GM12878 (cell line): ENCODE results near the gene WBP2NL. TPM values are rescaled to one million over a fixed set of nuclear protein-coding genes. Genes with fewer than 3 reads are reported as not detected.

Source experiments
- ATF2 ChIP-seq: IDR thresholded peaks from 2 replicates; pipeline ENCODE4 v1.6.1; 2012; ENCODE audit warnings: low read length, inconsistent platforms
- BACH1 ChIP-seq: fragments of 450-650 bp; IDR thresholded peaks from 2 replicates; pipeline ENCODE4 v1.6.1; 2017; ENCODE audit warnings: mild to moderate bottlenecking, borderline replicate concordance
- BCL3 ChIP-seq: IDR thresholded peaks from 2 replicates; pipeline ENCODE4 v1.6.1; 2011; ENCODE audit warnings: borderline replicate concordance, low read depth, mild to moderate bottlenecking, moderate library complexity, low read length; ENCODE audit not compliant: insufficient read depth, poor library complexity, severe bottlenecking
- BRCA1 ChIP-seq: IDR thresholded peaks from 2 replicates; pipeline ENCODE4 v1.6.1; 2011; ENCODE audit warnings: low read depth, low read length, improper control_type of control experiment
- CBX5 ChIP-seq: sonication (generic); IDR thresholded peaks from 2 replicates; pipeline ENCODE4 v1.6.1; 2016; ENCODE audit warnings: low read depth, moderate library complexity, mild to moderate bottlenecking, inconsistent platforms
- CHD1 ChIP-seq: IDR thresholded peaks from 2 replicates; pipeline ENCODE4 v1.6.1; 2012; ENCODE audit warnings: low read depth, low read length, improper control_type of control experiment
- E2F8 ChIP-seq: fragments of 450-650 bp; IDR thresholded peaks from 2 replicates; pipeline ENCODE4 v1.6.1; 2018; ENCODE audit warnings: mild to moderate bottlenecking, low read depth, moderate library complexity; ENCODE audit not compliant: partially characterized antibody
- ETV6 ChIP-seq, 2 experiments: fragments of 450-650 bp in 1 of 2; IDR thresholded peaks in 1 of 2; conservative IDR thresholded peaks in 1 of 2; 2 replicates each; pipeline ENCODE4 v1.6.1; 2014; ENCODE audit warnings: antibody characterized with exemption in 1 of 2, borderline replicate concordance in 1 of 2, low read depth in 1 of 2, mild to moderate bottlenecking in 1 of 2, moderate library complexity in 1 of 2
- FOXM1 ChIP-seq: IDR thresholded peaks from 2 replicates; pipeline ENCODE4 v1.6.1; 2012; ENCODE audit warnings: low read depth, mild to moderate bottlenecking, inconsistent platforms, low read length, moderate library complexity
- GABPA ChIP-seq: IDR thresholded peaks from 2 replicates; pipeline ENCODE4 v1.6.1; 2014; ENCODE audit warnings: antibody characterized with exemption, low read depth, mild to moderate bottlenecking, inconsistent platforms
- JUND ChIP-seq: IDR thresholded peaks from 2 replicates; pipeline ENCODE4 v1.6.1; 2012; ENCODE audit warnings: low read depth, mild to moderate bottlenecking, low read length, improper control_type of control experiment, moderate library complexity
- MTA2 ChIP-seq: fragments of 450-650 bp; IDR thresholded peaks from 2 replicates; pipeline ENCODE4 v1.6.1; 2016; ENCODE audit warnings: low read depth, mild to moderate bottlenecking, moderate library complexity
- NBN ChIP-seq: fragments of 450-650 bp; IDR thresholded peaks from 2 replicates; pipeline ENCODE4 v1.6.1; 2016
- NFXL1 ChIP-seq: fragments of 450-650 bp; IDR thresholded peaks from 2 replicates; pipeline ENCODE4 v1.6.1; 2017; ENCODE audit warnings: antibody characterized with exemption, mild to moderate bottlenecking, borderline replicate concordance
- RCOR1 ChIP-seq: conservative IDR thresholded peaks from 2 replicates; pipeline ENCODE4 v1.6.1; 2012; ENCODE audit warnings: low read depth, low read length, improper control_type of control experiment
- RELB ChIP-seq: fragments of 450-650 bp; IDR thresholded peaks from 2 replicates; pipeline ENCODE4 v1.6.1; 2017; ENCODE audit warnings: low read depth, mild to moderate bottlenecking, moderate library complexity
- RUNX3 ChIP-seq: IDR thresholded peaks from 2 replicates; pipeline ENCODE4 v1.6.1; 2012; ENCODE audit warnings: low read length, inconsistent platforms
- SREBF1 ChIP-seq: IDR thresholded peaks from 2 replicates; pipeline ENCODE4 v1.6.1; 2012; ENCODE audit warnings: mild to moderate bottlenecking, low read length
- TBL1XR1 ChIP-seq: IDR thresholded peaks from 2 replicates; pipeline ENCODE4 v1.6.1; 2012; ENCODE audit warnings: low read depth, low read length, improper control_type of control experiment
- WRNIP1 ChIP-seq: IDR thresholded peaks from 2 replicates; pipeline ENCODE4 v1.6.1; 2011; ENCODE audit warnings: low read depth, low read length, improper control_type of control experiment, borderline replicate concordance
- ZBED1 ChIP-seq: IDR thresholded peaks from 2 replicates; pipeline ENCODE4 v1.6.1; 2016; ENCODE audit warnings: borderline replicate concordance
- ZNF217 ChIP-seq: fragments of 450-650 bp; IDR thresholded peaks from 2 replicates; pipeline ENCODE4 v1.6.1; 2017; ENCODE audit warnings: antibody characterized with exemption, mild to moderate bottlenecking
- polyA plus RNA-seq, 11 experiments: library from polyadenylated mRNA; depleted of rRNA in 4 of 11; unstranded in 6 of 11; stranded (reverse) in 5 of 11; fragments of >200 nt; fragmentation: Nextera tagmentation in 4 of 11; fragmentation: Illumina TruSeq in 1 of 11; extraction: Ambion mirVana in 4 of 11; extraction: Trizol in 1 of 11; gene quantifications; 1 replicate in 1 of 11; 2 replicates in 10 of 11; pipeline versions ENCODE4 v1.2.1 to v1.2.3, GENCODE V29; 2011 to 2016; ENCODE audit warnings: inconsistent platforms in 2 of 11, missing spikeins in 2 of 11, low read depth in 1 of 11
- total RNA-seq, 4 experiments: library from RNA; depleted of rRNA in 3 of 4; stranded (reverse); fragments of >200 nt in 3 of 4; fragmentation: Illumina TruSeq in 1 of 4; extraction: Trizol in 1 of 4; gene quantifications; 2 replicates each; pipeline versions ENCODE4 v1.2.1 to v1.2.3, GENCODE V29; 2013 to 2021
- TF ChIP-seq, protein P1 (sequence below): IDR thresholded peaks from 2 replicates; pipeline ENCODE4 v1.6.1; 2012; ENCODE audit warnings: low read depth, low read length, improper control_type of control experiment

Gene WBP2NL
- total and polyA plus RNA-seq, 10 of the 15 experiments (the other 5 are each of a cell fraction or from before 2014, with no cell fraction given), result 0.46 to 1.9 (median 1.3) TPM

GRCh38 chr22:42070517-42071422, 72.2 kb downstream of the WBP2NL start, which contains the start of gene NAGA (continued):
- TF ChIP-seq ATF2 (no peak), NFXL1 (no peak), CHD1 (no peak), ZBED1 (no peak), SREBF1 (no peak), MTA2 (peak; percentile 25; the same call in 1 of the 2 replicates), ETV6 (conservative IDR thresholded peaks at IDR 0.05 in 1 of 2, IDR thresholded peaks at IDR 0.05 in 1 of 2; ENCODE audit: borderline replicate concordance in 1 of 2, low read depth in 1 of 2) (no peak), WRNIP1 (no peak), RCOR1 (no peak), NBN (peak; percentile 74), RELB (peak; percentile 55; the same call in 1 of the 2 replicates), ZNF217 (no peak), TBL1XR1 (no peak), GABPA (no peak), E2F8 (no peak), BACH1 (no peak), JUND (no peak), BRCA1 (no peak), CBX5 (0 out of 2 replicates have a peak, but pooled peaks have one; percentile 18), RUNX3 (peak; percentile 85), BCL3 (no peak), FOXM1 (no peak)
- TF ChIP-seq, protein P1, sequence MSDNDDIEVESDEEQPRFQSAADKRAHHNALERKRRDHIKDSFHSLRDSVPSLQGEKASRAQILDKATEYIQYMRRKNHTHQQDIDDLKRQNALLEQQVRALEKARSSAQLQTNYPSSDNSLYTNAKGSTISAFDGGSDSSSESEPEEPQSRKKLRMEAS, result peak; percentile 75; the same call in 1 of the 2 replicates
